Heart right ventricle (tissue), 16 donors: ENCODE results near the gene GUCA2A. TPM values are rescaled to one million over a fixed set of nuclear protein-coding genes. Genes with fewer than 3 reads are reported as not detected.

Source experiments
- ATAC-seq, 8 donors: fragments of 200-7000 bp; cut with Tn5 transposase; one replicate each; pipeline ENCODE4 v1.9.1; 2020; ENCODE audit warnings: mild to moderate bottlenecking in 8 of 8, moderate library complexity in 8 of 8, moderate number of reproducible peaks in 1 of 8
- DNase-seq, 2 donors: peaks; one replicate each; pipeline ENCODE4 v3.0.0-alpha.2; 2020
- H3K27ac ChIP-seq, 10 donors: fragments of 200-600 bp; sonication (generic) in 2 of 10; one replicate each; pipeline versions ENCODE4 v1.5.0 to v1.8.0; 2020 to 2022; ENCODE audit warnings: mild to moderate bottlenecking in 3 of 10
- H3K27me3 ChIP-seq, 7 donors: fragments of 200-600 bp; one replicate each; pipeline ENCODE4 v1.8.0; 2021 to 2022; ENCODE audit warnings: mild to moderate bottlenecking in 2 of 7
- H3K36me3 ChIP-seq, 9 donors: fragments of 200-600 bp; sonication (generic) in 1 of 9; one replicate each; pipeline versions ENCODE4 v1.5.0 to v1.8.0; 2020 to 2022; ENCODE audit warnings: mild to moderate bottlenecking in 2 of 9
- H3K4me1 ChIP-seq, 9 donors: fragments of 200-600 bp; sonication (generic) in 1 of 9; one replicate each; pipeline versions ENCODE4 v1.5.0 to v1.8.0; 2020 to 2022; ENCODE audit warnings: mild to moderate bottlenecking in 4 of 9
- H3K4me3 ChIP-seq, 10 donors: fragments of 200-600 bp; sonication (generic) in 2 of 10; one replicate each; pipeline versions ENCODE4 v1.5.0 to v1.8.0; 2020 to 2022; ENCODE audit warnings: mild to moderate bottlenecking in 7 of 10, moderate library complexity in 2 of 10
- H3K9me3 ChIP-seq, 11 donors: fragments of 200-600 bp in 10 of 11; sonication (generic) in 2 of 11; one replicate each; pipeline versions ENCODE4 v1.5.0 to v1.8.0; 2013 to 2022; ENCODE audit warnings: mild to moderate bottlenecking in 2 of 11, control low read depth in 1 of 11, moderate library complexity in 1 of 11
- WGBS, 2 donors: extraction: QIAGEN DNeasy Blood & Tissue Kit; methylation state at CpG; one replicate each; pipeline ENCODE4 v1.1.7; 2013; ENCODE audit warnings: inconsistent platforms in 1 of 2; 5-methylcytosine and 5-hydroxymethylcytosine counted together
- intact Hi-C, 10 donors: fragments of 100-400 bp; cut with DNase I; formaldehyde crosslinking; loops; one replicate each; pipeline versions ENCODE4 v1.11.1 to v1.14.2; 2022
- polyA plus RNA-seq, 2 donors: library from polyadenylated mRNA; stranded (reverse); fragments of 200-250 nt; gene quantifications; one replicate each; pipeline ENCODE4 v1.2.3, GENCODE V29; 2013
- total RNA-seq, 10 donors: library from RNA; stranded (reverse); fragmentation: NEBNext Ultra II Directional in 3 of 10; extraction: Animal tissue kit (Norgen Biotek cat#: 25700) in 3 of 10; gene quantifications; one replicate each; pipeline versions ENCODE4 v1.2.1 to v1.2.4, GENCODE V29; 2021 to 2023
- TF ChIP-seq, protein P1 (sequence below), 9 donors: fragments of 200-600 bp; sonication (generic) in 2 of 9; IDR thresholded peaks; one replicate each; pipeline versions ENCODE4 v1.5.0 to v1.8.0; 2021 to 2022; ENCODE audit warnings: antibody characterized with exemption in 9 of 9, mild to moderate bottlenecking in 5 of 9, moderate library complexity in 1 of 9
- donor health status: Arrhythmogenic right ventricular cardiomyopathy.
- donor health status: ischemic (EF 13 %, LVEDD 7.1; RV severe dilation, severe dysfunction).
- donor health status: healthy with polysubstance abuse.
- donor health status: DM: no; HTN: yes; CAD: no.
- donor health status: DM: no; HTN: no; CAD: no.
- donor health status: ischemic (EF 25% LVEDD 6.9; RV normal size, moderate dysfunction).
- donor health status: ischemic (EF 25% LVEDD 5.7; RV mildly dilated, moderate dysfunction).
- donor health status: healthy.
- donor health status: DM: yes; HTN: yes; CAD: no.
- donor health status: Ischemic cardiomyopathy.
- donor health status: ischemic (EF 35%, LVEDD 5.7; RV mildly dilated, moderate dysfunction).
- donor health status: nonischemic (EF 11% LVEDD 7.7; RV severe dilation, severe dysfunction).
- donor health status: DM: yes; HTN: yes; CAD: no.
- donor health status: PGD.
- donor health status: ischemic (EF 29% LVEDD 5.4; RV normal size, mild dysfunction).
- donor health status: nonischemic (EF 23%, LVEDD 6.1; RV moderate dilation, normal function).

The GUCA2A gene
- total and polyA plus RNA-seq, 12 donors = not detected

DNA sequence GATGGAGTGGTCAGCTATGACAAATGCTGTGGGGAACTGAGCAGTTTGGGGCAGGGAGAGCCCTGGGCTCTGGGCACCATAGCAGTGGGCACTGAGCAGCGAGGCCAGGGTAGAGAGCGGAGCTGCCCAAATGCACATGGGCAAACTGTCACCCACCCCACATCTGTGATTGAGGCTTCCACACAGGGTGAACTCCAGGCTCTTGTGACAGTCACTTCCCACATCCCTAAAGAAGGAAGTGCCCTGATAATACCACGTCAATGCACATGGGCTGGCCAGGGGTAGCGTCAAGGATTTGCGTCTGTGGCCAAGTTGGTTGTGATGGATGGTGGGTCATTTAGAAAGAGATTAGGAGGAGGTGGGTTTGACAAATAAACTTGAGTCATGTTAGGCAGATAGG, 13.9 kb downstream of the GUCA2A start:
- ATAC-seq = no peak
- peaks cover 0 to 21% (median 9%) of the 10 kb centered on the region in 7 donors for H3K27me3 ChIP-seq
- TF ChIP-seq, protein P1, sequence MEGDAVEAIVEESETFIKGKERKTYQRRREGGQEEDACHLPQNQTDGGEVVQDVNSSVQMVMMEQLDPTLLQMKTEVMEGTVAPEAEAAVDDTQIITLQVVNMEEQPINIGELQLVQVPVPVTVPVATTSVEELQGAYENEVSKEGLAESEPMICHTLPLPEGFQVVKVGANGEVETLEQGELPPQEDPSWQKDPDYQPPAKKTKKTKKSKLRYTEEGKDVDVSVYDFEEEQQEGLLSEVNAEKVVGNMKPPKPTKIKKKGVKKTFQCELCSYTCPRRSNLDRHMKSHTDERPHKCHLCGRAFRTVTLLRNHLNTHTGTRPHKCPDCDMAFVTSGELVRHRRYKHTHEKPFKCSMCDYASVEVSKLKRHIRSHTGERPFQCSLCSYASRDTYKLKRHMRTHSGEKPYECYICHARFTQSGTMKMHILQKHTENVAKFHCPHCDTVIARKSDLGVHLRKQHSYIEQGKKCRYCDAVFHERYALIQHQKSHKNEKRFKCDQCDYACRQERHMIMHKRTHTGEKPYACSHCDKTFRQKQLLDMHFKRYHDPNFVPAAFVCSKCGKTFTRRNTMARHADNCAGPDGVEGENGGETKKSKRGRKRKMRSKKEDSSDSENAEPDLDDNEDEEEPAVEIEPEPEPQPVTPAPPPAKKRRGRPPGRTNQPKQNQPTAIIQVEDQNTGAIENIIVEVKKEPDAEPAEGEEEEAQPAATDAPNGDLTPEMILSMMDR (IDR thresholded peaks at IDR 0.05) = no peak

DNA sequence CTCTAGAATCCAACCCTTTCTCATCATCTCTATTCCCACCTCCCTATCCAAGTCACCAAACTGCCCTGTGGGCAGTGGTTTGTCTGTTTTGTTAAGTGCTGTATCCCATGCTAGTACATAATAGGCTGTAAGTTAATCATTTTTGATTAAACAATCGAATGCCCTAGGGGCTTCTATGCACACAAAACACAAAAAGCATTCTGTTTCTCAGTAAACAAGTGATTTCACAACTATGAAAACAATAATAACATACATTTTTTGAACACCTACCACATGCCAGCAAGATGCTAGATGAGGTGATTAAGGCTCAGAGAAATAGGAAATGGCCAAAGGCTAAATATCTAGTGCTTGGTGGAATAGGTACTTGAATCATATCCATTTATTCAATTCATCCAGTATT, 16.4 kb downstream of the GUCA2A start:
- no peaks in the 10 kb centered on the region for H3K9me3 ChIP-seq
- DNase-seq = no peak
- no peaks in the 10 kb centered on the region for H3K36me3 ChIP-seq
- intact Hi-C loops = loop anchor here in 1 of 10 donors (10.0 kb wide), 1 partner anchor 597 kb away; the partner anchor contains the start of gene CLDN19
- TF ChIP-seq, protein P1 (IDR thresholded peaks at IDR 0.05) = no peak
- WGBS, 2 donors = 84 to 85% methylated on average over 1 of the region's 1 CpG
- H3K27ac ChIP-seq = no peak overlapping the region
- ATAC-seq = no peak
- peaks cover 0 to 34% (median 15%) of the 10 kb centered on the region in 7 donors for H3K27me3 ChIP-seq
- no peak overlapping the region for H3K4me3 ChIP-seq
- H3K4me1 ChIP-seq = peaks cover 0 to 15% (median 0%) of the 10 kb centered on the region in 9 donors

More for the DNA sequence above, 13.9 kb downstream of the GUCA2A start:
- Histone ChIP-seq H3K4me3 (no peak overlapping the region), H3K27ac (no peak overlapping the region), H3K36me3 (no peaks in the 10 kb centered on the region), H3K9me3 (no peaks in the 10 kb centered on the region), H3K4me1 (peaks cover 0 to 15% (median 0%) of the 10 kb centered on the region in 9 donors)
- DNase-seq = no peak
- intact Hi-C loops = loop anchor here in 3 of 10 donors (2.0 to 10.0 kb wide), 3 partner anchors 22 to 604 kb away; partner anchors contain the start of gene CLDN19 (in 1 of the 3)
- WGBS, 2 donors = 78 to 83% methylated on average over 5 of the region's 5 CpGs

DNA sequence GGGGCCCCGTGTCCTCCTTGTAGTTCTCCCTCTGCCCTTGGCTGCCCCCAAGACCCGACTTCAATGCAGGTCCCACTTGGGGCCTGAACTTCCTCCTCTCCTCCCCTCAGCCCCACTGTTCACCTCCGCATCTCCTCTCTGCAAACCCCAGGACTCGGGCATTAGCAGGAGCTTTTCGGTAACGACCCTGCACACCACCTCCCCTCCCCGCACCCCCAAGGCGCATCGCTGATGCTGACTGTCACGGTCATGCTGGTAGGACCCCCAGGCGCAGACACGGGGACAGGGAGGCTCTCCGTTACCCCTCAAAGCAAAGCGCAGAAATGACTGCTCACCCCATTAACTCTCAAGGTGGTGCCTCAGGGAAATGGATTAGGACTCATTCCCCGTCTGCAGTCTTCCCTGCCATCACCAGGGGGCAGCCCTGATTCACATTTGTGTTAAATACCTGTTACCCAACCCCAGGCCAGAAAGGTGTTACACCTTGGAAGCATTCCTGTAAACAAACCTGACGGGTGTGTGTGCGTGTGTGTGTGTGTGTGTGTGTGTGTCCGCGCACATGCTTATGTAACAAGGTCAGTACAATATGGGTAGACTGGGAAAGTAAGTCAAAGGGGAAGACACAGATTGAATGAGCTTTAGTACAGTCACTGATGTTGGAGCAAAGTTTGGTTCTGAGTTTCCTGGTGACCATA, 17.8 kb downstream of the GUCA2A start:
- peak; percentile 34 to 82 (median 68) for ATAC-seq
- H3K4me3 ChIP-seq = no peak overlapping the region
- intact Hi-C loops = loop anchor here in 5 of 10 donors (1.0 to 10.0 kb wide), 3 partner anchors 26 to 598 kb away; partner anchors contain the start of gene CLDN19 (in 1 of the 5)
- H3K27me3 ChIP-seq = peaks cover 0 to 37% (median 18%) of the 10 kb centered on the region in 7 donors
- H3K36me3 ChIP-seq = no peaks in the 10 kb centered on the region
- WGBS, 2 donors = 15% methylated on average over 19 of the region's 19 CpGs
- TF ChIP-seq, protein P1 (IDR thresholded peaks at IDR 0.05) = peak; percentile 69 to 81 (median 76)
- H3K9me3 ChIP-seq = no peaks in the 10 kb centered on the region
- no peak overlapping the region for H3K27ac ChIP-seq
- peaks cover 0 to 8% (median 0%) of the 10 kb centered on the region in 9 donors for H3K4me1 ChIP-seq
- peak; percentile 62 to 68 for DNase-seq

DNA sequence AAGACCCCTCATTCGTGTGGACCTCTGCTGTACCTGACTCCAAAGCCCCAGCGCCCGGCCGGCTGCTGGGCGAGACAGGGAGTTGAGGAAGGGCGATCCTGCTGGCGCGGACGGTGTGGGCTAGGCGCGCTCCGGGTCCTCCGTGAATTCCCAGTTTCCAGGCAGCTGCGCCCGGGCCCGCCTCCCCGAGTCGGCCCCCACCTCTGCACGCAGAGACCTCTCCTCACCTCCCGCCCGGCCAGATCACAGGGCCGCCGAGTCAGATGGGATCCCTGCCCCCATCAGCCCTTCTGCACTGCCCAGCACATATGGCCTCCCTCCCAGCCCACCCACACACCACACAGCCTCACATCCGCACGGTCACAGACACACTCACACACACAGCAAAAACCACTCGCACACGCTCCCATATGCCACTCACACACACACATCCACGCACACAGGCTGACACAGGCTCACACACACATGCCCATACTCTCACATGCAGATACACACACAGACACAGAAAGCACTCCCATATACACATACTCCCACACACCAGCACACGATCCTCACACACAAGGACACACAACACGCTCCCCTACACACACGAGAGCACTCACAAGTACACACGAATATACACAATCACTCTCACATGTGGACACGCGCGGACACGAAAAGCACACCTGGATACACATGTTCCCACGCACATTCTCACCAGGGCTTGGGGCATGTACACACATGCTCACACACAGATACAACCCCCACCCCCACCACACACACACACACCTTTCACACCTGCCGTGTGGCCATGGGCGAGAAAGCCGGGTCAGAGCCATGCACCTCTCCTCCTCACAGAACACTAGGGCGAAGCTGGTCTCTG, 18.6 kb downstream of the GUCA2A start:
- TF ChIP-seq, protein P1 (IDR thresholded peaks at IDR 0.05) = no peak
- 53 to 67% methylated on average over 41 of the region's 41 CpGs for WGBS, 2 donors

More for the DNA sequence above, 18.6 kb downstream of the GUCA2A start:
- ATAC-seq (peak in 2 of 8 donors; percentile 16 to 38), DNase-seq (no peak)
- Histone ChIP-seq H3K9me3 (no peaks in the 10 kb centered on the region), H3K36me3 (no peaks in the 10 kb centered on the region), H3K4me1 (peaks cover 0 to 8% (median 0%) of the 10 kb centered on the region in 9 donors), H3K4me3 (no peak overlapping the region), H3K27me3 (peaks cover 0 to 38% (median 18%) of the 10 kb centered on the region in 7 donors), H3K27ac (no peak overlapping the region)
- intact Hi-C loops = loop anchor here in 3 of 10 donors (1.0 to 10.0 kb wide), 3 partner anchors 27 to 599 kb away; partner anchors contain the start of gene CLDN19 (in 1 of the 3)
